Mucosa of descending colon (tissue), 3 donors: Measurements from ENCODE around the gene NEURL1B. TPM values are rescaled to one million over a fixed set of nuclear protein-coding genes. Genes with fewer than 3 reads are reported as not detected.

Source experiments
- ATAC-seq: fragments of 200-7000 bp; cut with Tn5 transposase; one replicate; pipeline ENCODE4 v1.9.1; 2020; ENCODE audit warnings: mild to moderate bottlenecking, moderate library complexity
- DNase-seq, 3 donors: peaks; one replicate each; pipeline ENCODE4 v3.0.0-alpha.2; 2020
- H3K36me3 ChIP-seq: fragments of 200-600 bp; one replicate; pipeline ENCODE4 v1.8.0; 2021; ENCODE audit warnings: low read depth, mild to moderate bottlenecking
- H3K4me1 ChIP-seq: fragments of 200-600 bp; one replicate; pipeline ENCODE4 v1.8.0; 2021; ENCODE audit warnings: low read depth, mild to moderate bottlenecking
- H3K4me3 ChIP-seq: fragments of 200-600 bp; one replicate; pipeline ENCODE4 v1.8.0; 2021; ENCODE audit warnings: mild to moderate bottlenecking
- H3K9me3 ChIP-seq: fragments of 200-600 bp; one replicate; pipeline ENCODE4 v1.8.0; 2021; ENCODE audit warnings: mild to moderate bottlenecking
- intact Hi-C, 2 donors: fragments of 100-400 bp; cut with DNase I in 1 of 2; cut with micrococcal nuclease in 1 of 2; formaldehyde crosslinking; loops; one replicate each; pipeline versions ENCODE4 v1.11.0 to v1.11.1; 2022; cut with DNase I, micrococcal nuclease
- total RNA-seq, 3 donors: library from RNA; stranded (reverse); fragmentation: NEBNext Ultra II Directional in 2 of 3; extraction: Animal tissue kit (Norgen Biotek cat#: 25700) in 2 of 3; gene quantifications; one replicate each; pipeline versions ENCODE4 v1.2.1 to v1.2.4, GENCODE V29; 2021 to 2023
- TF ChIP-seq, protein P1 (sequence below): fragments of 200-600 bp; IDR thresholded peaks from one replicate; pipeline ENCODE4 v1.8.0; 2022; ENCODE audit warnings: antibody characterized with exemption, mild to moderate bottlenecking
- donor health status: DM: no; HTN: no; CAD: no; lungs with moderate emphysema.
- donor health status: DM: no; HTN: no; CAD: no.
- donor health status: DM: no; HTN: yes; CAD: no.

NEURL1B gene
- total RNA-seq, 3 donors from 2014 or later: 65.7 to 97.6 (median 96.6) TPM

DNA sequence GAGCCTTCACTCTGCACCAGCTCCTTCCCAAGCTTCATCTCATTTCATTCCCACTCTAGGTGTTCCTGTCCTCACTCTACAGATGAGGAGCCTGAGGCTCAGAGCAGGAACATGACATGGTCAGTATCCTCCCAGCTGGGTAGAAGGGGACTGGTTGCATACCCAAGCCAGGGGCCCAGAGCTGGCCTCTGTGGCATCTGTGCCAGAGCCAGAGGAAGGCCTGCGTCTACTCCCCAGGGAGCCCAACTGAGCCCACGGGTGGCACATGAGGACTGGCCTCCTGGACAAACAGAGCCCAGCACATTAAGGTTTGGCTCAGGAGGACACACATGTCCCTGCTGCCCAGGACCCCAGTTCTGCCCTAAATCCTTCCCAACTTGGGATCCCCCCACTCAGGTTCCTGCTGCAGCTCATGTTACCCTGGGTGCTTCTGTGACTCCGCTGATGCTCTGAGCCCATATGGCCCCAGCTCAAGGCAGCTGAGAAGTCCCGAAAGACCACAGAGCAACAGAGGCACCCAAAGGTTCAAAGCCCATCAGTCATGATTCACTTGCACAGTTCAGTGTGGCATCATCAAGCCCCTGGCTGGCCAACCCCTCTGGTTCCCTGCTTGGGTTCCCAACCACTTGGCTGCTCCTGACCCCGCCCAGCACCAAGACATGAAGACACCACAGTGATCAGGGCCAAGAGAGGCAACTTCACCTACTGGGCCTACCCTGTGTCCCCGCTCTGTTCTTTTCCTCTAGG is 8.5 kb upstream of the NEURL1B start:
- no peaks in the 10 kb centered on the region for H3K36me3 ChIP-seq
- H3K4me3 ChIP-seq: no peak overlapping the region
- H3K9me3 ChIP-seq: no peaks in the 10 kb centered on the region
- intact Hi-C loops: no loop called here
- TF ChIP-seq, protein P1, sequence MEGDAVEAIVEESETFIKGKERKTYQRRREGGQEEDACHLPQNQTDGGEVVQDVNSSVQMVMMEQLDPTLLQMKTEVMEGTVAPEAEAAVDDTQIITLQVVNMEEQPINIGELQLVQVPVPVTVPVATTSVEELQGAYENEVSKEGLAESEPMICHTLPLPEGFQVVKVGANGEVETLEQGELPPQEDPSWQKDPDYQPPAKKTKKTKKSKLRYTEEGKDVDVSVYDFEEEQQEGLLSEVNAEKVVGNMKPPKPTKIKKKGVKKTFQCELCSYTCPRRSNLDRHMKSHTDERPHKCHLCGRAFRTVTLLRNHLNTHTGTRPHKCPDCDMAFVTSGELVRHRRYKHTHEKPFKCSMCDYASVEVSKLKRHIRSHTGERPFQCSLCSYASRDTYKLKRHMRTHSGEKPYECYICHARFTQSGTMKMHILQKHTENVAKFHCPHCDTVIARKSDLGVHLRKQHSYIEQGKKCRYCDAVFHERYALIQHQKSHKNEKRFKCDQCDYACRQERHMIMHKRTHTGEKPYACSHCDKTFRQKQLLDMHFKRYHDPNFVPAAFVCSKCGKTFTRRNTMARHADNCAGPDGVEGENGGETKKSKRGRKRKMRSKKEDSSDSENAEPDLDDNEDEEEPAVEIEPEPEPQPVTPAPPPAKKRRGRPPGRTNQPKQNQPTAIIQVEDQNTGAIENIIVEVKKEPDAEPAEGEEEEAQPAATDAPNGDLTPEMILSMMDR: no peak
- DNase-seq: peak in 1 of 3 donors; percentile 17
- peaks cover 1% of the 10 kb centered on the region for H3K4me1 ChIP-seq
- no peak for ATAC-seq

GRCh38 chr5:172633403-172633970 is 7.6 kb upstream of the NEURL1B start:
- no peak for ATAC-seq
- Histone ChIP-seq H3K36me3 (no peaks in the 10 kb centered on the region), H3K9me3 (no peaks in the 10 kb centered on the region), H3K4me1 (peaks cover 11% of the 10 kb centered on the region), H3K4me3 (no peak overlapping the region)
- TF ChIP-seq, protein P1: no peak
- intact Hi-C loops: no loop called here
- peak in 1 of 3 donors; percentile 21 for DNase-seq

GRCh38 chr5:172634106-172634899 is 6.8 kb upstream of the NEURL1B start:
- DNase-seq: peak in 1 of 3 donors; percentile 17
- Histone ChIP-seq H3K4me3 (no peak overlapping the region), H3K4me1 (peaks cover 11% of the 10 kb centered on the region), H3K36me3 (no peaks in the 10 kb centered on the region), H3K9me3 (no peaks in the 10 kb centered on the region)
- TF ChIP-seq, protein P1: no peak
- no peak for ATAC-seq
- intact Hi-C loops: no loop called here

GRCh38 chr5:172635038-172635437 is 6.0 kb upstream of the NEURL1B start:
- Histone ChIP-seq H3K36me3 (no peaks in the 10 kb centered on the region), H3K9me3 (no peaks in the 10 kb centered on the region), H3K4me3 (no peak overlapping the region), H3K4me1 (peaks cover 11% of the 10 kb centered on the region)
- DNase-seq (peak in 1 of 3 donors; percentile 24), ATAC-seq (no peak)
- TF ChIP-seq, protein P1: no peak
- intact Hi-C loops: no loop called here

GRCh38 chr5:172636279-172637050 is 4.6 kb upstream of the NEURL1B start:
- DNase-seq (no peak), ATAC-seq (no peak)
- Histone ChIP-seq H3K36me3 (no peaks in the 10 kb centered on the region), H3K9me3 (no peaks in the 10 kb centered on the region), H3K4me1 (peaks cover 15% of the 10 kb centered on the region), H3K4me3 (no peak overlapping the region)
- intact Hi-C loops: no loop called here
- TF ChIP-seq, protein P1: no peak
